ENCODE measurements around the gene PTPN6.
"Not testable (repeated sequence)": the region's sequence is repeated elsewhere in the genome, so short reads cannot be mapped to it uniquely, and the experiment has no call there.

PTPN6 gene

DNA sequence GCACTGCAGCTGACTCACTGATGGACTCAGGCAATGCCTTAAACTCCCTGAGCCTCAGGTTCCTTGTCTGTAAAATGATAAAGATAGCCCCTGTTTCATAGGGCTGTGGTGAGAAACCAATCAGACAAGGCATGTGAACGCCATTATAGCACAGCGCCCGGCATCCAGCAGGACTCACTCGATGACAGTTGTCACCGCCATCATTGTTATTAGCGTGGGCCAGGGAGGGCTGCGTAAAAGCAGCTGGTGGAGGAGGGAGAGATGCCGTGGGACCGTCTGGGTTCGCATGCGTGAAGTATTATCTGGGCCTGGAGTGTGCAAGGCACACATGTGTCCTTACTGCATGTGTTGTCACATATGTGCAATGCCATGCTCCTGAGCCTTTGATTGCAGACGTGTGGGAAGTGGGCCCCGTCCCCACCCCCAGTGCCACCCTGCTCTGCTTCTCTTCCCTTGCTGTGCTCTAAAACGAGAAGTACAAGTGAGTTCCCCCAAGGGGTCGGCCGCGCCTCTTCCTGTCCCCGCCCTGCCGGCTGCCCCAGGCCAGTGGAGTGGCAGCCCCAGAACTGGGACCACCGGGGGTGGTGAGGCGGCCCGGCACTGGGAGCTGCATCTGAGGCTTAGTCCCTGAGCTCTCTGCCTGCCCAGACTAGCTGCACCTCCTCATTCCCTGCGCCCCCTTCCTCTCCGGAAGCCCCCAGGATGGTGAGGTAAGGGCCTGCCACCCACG, at the start of gene PTPN6:
PTPN6 (plus strand) TSS at position 546 of the 730 bp plus-strand sequence; CDS start at position 703, 157 bp downstream.
- no peak for DNase-seq (ENCODE audit: low read depth in 1 of 2, low spot score in 1 of 2)

DNA sequence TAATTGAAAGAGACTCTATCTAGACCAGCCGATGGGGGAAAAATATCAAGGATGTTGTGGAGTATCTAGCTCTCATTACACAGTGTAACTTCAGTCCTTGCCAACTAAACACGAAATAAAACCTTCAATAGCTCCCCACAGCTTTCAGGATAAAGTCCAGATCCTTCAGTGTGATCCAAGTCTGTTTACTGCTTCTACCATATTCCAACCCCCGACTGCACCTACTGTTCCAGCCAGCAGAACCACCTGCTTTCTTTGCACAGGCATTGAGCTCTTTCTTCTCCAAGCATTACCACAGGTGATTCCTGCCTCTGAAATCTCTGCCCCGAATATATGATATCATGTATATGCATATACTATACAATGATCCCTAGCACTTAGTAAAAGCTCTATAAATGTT, 48.7 kb upstream of the PTPN6 start:
- DNase-seq (ENCODE audit: low read depth in 1 of 2, low spot score in 1 of 2), result no peak

DNA sequence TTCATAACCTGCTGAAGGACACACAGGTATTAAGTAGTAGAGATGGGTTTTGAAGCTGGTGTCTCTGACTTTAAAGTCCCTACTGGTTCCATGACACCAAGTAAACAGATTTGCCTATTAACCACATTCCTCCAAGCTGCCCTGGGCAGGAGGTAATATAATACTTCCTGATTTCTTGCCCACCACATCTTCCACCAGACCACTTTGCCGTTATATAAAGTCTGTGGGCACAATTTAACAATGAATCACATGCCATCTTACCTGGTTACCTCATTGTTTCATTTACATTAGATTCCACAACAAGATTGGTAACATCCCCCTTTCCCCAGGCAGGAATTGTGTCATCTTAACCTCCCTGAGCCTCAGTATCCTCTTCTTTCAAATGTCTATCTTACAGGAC, 47.4 kb upstream of the PTPN6 start:
- DNase-seq (ENCODE audit: low read depth in 1 of 2, low spot score in 1 of 2), result no peak

DNA sequence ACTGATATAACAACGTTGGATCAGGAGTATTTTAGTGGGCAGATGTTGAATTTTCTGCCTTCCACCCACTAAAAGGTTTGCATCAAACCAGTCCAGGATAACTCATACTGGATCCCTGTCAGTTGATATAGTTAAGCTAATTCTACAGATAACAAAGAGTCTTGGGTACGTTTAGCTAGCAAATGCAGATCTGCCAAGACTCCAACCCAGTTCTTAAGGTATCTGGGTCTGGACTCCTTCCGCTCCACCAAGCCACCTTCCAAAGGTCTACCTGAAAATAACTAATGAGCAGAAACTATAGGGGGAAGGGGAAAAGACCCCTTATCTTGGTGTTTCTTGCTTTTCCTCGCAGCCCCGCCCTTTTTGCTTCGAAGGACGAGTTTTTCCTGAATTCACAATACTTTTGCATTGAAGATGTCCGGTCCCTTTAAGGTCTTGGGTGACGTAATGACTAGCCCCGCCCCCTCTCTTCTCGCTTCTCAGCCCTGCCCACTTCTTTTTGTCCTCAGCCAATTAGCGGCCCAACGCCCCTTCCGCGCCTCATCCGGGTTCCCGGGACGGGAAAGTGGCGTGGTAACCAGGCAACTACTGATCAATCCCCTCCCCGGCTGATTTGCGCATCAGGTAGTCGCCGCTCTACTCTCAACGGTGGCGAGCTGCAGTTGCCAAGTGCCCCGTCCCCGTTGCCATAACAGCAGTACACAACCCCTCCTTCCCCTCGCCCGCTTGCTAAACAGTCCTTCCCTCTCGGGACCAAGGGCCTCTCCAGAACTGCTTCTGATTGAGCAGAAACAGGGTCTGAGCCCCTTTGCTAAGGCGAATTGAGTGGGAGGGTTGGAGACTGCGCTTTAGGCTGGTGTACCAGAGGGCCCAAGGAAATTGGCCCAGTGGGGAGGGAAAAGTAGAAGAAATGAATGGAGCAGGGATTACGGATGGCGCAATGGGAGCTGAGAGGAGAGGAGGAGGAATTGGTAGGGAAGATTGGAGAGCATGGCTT, 46.6 kb upstream of the PTPN6 start, which contains the start of gene LRRC23:
LRRC23 (plus strand) TSS at position 543 of the 997 bp plus-strand sequence. CDS start 812 bp downstream, outside the sequence.
- peak; percentile 91 to 98 for DNase-seq (ENCODE audit: low read depth in 1 of 2, low spot score in 1 of 2)

DNA sequence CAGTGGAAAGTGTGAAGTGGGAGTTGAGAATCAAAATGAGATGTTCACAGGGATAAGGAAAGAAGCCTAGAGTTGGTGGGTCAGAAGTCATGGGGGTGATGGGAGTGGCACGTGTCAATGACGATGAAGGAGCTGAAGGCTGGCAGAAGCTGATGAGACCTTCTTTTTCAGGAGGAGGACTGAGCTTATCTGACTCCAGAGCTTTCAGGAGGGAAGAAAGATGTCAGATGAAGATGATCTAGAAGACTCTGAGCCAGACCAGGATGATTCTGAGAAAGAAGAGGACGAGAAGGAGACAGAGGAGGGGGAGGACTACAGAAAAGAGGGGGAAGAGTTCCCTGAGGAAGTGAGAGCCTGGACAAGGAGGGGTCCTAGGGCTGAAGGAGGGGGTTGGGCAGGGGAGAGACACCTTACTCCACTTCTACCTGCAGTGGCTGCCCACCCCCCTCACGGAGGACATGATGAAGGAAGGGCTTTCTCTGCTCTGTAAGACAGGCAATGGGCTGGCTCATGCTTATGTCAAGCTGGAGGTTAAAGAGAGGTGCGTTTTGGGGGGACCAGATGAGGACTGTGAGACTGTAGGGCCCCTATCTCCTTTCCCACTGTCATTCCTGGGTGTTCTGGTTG, 45.6 kb upstream of the PTPN6 start:
- DNase-seq (ENCODE audit: low read depth in 1 of 2, low spot score in 1 of 2), result no peak

DNA sequence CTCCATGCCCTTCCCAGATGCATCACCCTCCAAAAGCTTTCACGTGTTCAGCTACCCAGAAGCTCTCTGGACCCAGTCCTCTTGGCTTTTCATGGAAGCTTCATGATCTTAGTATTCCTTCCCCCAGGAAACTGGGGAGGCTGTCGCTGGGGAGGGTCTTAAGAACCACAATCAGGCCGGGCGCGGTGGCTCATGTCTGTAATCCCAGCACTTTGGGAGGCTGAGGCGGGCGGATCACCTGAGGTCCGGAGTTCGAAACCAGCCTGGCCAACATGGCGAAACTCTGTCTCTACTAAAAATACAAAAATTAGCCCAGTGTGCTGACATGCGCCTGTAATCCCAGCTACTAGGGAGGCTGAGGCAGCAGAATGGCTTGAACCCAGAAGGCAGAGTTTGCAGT, 43.0 kb upstream of the PTPN6 start:
- DNase-seq (ENCODE audit: low read depth in 1 of 2, low spot score in 1 of 2), result not testable (repeated sequence)

DNA sequence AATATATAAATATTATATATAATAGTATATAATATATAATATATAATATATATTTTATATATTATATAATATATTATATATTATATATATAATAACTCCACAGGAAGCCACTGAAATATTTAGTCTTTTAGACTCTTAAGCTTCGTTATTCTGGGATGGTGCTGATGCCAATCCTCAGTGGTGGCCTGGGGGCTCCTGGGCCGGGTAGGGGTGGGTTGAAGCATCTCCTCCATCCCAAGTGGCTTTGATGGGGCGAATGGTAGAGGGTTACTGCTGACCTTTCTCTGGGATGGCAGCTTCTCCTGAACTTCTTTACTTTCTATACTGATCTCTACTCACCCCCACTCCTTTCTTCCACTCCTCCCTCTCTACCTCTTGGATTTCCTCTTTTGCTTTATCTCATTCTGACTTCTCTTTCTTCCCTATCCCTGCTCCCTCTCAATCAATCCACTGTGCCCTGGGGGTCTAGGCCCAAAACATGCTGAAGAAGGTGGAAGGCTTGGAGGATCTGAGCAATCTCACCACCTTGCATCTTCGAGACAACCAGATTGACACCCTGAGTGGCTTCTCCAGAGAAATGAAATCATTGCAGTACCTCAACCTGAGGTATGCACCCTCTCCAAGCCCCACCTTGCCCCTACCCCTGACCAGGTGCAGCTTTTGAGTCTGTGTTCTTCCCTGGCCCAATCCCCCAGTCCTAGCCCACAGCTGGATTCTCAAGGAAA, 41.6 kb upstream of the PTPN6 start:
- no peak for DNase-seq (ENCODE audit: low read depth in 1 of 2, low spot score in 1 of 2)

DNA sequence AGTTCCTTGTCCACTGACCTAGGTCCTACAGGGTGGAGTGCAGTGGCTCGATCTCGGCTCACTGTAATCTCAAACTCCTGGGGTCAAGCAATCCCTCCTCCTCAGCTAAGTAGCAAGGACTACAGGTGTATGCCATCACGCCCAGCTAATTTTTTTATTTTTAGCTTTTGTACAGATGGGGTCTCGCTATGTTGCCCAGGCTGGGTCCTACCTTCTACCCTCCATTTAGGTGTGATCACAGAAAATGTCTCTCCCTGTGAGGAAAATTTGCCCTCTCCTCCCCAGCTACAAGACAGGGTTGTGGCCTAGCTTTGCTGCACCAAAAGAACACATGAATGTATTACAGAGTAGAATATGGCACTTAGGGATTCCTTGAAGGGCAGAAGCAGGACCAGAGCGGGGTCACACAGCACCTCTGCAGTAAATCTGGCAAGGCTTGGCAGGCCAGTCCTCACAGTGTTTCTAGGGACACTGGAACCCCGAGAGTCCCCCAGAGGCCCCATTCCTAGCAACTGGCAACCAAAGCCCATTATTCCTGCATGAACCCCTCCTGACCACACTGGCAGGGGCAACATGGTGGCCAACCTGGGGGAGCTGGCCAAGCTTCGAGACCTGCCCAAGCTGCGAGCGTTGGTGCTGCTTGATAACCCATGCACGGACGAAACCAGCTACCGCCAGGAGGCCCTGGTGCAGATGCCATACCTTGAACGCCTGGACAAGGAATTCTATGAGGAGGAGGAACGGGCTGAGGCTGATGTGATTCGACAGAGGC, 38.8 kb upstream of the PTPN6 start:
- no peak for DNase-seq (ENCODE audit: low read depth in 1 of 2, low spot score in 1 of 2)

DNA sequence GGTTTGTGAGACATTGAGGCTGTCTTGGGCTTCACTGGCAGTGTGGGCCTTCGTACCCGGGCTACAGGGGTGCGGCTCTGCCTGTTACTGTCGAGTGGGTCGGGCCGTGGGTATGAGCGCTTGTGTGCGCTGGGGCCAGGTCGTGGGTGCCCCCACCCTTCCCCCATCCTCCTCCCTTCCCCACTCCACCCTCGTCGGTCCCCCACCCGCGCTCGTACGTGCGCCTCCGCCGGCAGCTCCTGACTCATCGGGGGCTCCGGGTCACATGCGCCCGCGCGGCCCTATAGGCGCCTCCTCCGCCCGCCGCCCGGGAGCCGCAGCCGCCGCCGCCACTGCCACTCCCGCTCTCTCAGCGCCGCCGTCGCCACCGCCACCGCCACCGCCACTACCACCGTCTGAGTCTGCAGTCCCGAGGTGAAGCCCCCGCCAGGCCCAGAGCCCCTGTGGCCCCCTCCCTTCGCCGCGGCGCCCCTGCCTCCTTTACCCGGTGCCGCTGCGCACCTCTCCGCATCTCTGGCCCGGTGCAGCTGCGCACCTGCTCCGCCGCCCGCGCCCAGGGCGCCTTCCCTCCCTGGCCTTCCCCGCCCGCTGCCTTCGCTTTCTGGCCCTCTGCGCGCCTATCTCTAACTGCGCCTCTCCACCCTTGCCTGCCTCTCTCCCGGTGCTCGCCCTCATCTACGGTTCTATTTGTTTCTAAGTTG, 36.8 kb upstream of the PTPN6 start, which contains the start of gene ENO2:
ENO2 (plus strand) TSS at position 335 of the 701 bp plus-strand sequence. CDS start 1,253 bp downstream, outside the sequence.
- peak; percentile 61 to 72 for DNase-seq (ENCODE audit: low read depth in 1 of 2, low spot score in 1 of 2)

DNA sequence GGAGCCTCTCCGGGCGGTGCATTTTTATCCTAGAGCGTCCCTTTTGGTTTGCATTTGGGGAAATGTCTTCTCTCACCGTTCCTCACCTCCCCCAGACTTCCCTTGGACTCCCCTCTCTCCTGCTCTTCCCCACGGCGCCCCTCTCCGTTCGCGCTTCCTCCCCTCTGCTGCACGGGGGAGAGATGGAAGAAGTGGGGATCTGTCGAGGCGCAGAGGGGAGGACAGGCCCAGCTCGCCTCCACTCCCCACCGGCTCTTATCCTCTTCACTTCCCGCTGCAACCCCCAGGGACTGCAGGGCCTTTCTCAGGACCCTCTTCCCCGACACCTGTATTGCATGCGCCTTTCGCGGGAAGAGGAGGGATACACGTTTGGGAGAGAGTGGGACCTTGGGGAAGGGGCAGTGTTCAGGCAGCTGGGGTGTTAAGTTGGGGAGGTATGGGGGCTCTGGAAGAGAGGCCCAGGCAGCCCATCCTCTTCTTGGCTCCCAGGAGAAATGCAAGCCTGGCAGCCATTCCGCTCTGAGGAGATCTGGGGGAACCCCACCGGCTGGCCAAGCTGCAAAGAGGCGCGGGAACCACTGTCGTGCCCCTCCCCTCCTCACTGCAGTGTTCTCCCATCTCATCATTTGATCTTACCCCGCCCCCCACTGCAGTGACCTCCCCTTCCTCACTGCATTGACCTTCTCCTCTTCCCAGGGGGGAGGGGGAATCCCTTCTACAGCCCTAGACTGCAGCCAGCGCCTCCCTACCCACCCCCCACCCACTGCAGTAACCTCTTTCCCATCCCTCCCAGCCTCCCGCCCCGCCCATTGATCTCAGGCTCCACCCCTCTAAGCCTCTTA, 36.0 kb upstream of the PTPN6 start:
- no peak for DNase-seq (ENCODE audit: low read depth in 1 of 2, low spot score in 1 of 2)

DNA sequence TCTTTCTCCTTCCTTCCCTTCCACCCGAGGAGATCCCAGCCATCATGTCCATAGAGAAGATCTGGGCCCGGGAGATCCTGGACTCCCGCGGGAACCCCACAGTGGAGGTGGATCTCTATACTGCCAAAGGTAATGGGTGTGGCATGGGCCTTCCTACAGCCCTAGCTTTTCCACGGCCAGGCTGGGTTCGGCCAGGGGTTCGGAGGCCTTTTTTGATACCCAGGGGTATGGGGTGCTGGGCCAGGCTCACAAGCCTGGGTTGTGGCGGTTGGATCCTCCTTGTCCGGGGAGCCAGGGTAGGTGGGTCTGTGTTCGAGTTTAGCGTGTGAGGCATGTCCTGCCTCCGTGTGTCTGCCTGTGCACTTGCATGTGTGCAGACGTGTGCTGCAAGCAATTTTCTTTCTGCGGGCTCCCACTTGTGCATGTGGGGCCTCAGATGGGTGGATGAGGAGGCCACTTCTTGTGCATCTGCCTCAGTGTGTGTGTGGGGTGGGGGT, 35.3 kb upstream of the PTPN6 start:
- DNase-seq (ENCODE audit: low read depth in 1 of 2, low spot score in 1 of 2), result no peak

DNA sequence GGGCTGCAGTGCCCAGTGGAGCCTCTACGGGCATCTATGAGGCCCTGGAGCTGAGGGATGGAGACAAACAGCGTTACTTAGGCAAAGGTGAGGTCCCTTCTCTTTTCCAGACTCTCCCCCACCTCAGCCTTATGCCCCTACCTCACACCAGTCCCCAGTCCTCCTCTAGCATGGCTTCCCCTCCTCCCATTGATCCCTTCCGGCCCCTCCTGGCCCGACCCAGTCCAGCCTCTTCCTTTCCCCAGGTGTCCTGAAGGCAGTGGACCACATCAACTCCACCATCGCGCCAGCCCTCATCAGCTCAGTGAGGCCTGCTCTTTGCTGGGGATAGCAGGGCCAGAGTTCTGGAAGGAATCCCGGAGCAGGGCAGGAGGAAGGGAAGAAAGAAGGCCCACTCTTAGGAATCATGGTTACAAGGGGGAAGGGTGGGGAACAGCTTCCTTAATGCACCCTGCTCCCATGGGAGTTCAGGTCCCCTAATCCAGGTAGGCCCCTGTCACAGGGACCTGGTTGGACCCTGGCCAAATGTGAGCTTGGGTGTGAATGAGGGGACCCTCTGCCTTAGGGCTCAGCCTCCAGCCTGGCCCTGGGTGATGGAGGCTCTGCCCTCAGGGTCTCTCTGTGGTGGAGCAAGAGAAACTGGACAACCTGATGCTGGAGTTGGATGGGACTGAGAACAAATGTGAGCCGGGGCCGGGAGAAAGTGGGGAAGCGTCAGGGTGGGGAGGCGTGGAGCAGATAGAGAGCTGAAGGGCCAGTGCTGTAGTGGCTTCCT, 34.5 kb upstream of the PTPN6 start:
- no peak for DNase-seq (ENCODE audit: low read depth in 1 of 2, low spot score in 1 of 2)

DNA sequence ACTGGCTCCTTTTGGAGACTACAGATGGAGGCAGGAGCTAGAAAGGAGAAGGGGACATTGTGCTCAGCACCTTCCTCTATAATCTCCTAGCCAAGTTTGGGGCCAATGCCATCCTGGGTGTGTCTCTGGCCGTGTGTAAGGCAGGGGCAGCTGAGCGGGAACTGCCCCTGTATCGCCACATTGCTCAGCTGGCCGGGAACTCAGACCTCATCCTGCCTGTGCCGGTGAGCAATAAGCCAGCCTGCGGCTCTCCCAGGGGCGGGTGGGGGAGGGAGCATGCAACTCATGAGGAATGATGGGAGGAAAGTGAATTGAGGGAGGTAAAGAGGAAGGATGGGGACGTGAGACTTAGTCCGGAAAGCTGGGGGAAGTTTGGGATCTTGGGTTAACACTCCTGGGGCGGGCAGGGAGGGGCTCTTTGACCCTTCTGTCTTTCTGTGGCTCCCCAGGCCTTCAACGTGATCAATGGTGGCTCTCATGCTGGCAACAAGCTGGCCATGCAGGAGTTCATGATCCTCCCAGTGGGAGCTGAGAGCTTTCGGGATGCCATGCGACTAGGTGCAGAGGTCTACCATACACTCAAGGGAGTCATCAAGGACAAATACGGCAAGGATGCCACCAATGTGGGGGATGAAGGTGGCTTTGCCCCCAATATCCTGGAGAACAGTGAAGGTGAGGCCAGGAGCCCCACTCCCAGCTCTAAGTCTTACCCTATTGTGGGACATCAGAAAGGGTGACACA, 33.5 kb upstream of the PTPN6 start:
- DNase-seq (ENCODE audit: low read depth in 1 of 2, low spot score in 1 of 2), result no peak

DNA sequence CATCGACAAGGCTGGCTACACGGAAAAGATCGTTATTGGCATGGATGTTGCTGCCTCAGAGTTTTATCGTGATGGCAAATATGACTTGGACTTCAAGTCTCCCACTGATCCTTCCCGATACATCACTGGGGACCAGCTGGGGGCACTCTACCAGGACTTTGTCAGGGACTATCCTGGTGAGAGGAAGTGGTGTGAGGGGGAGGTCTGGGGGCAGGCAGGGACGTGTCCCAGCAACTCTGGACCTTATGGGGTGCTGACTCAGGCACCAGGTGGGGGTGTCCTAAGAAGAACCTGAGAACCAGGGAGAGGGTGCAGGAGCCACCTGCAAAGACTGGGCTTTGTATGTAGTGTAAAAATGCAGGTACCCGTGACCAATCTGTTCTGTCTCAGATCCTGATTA, 31.6 kb upstream of the PTPN6 start:
- DNase-seq (ENCODE audit: low read depth in 1 of 2, low spot score in 1 of 2), result no peak

DNA sequence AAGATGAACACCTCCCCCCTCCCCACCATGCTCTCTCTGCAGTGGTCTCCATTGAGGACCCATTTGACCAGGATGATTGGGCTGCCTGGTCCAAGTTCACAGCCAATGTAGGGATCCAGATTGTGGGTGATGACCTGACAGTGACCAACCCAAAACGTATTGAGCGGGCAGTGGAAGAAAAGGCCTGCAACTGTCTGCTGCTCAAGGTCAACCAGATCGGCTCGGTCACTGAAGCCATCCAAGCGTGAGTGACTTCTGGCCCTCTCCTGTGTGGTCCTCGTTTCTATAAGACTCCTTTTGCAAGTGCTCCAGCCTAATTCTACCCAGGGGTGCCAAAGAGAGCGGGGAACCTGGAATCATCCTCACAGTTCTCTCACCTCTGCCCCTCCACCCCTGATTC, 29.6 kb upstream of the PTPN6 start:
- no peak for DNase-seq (ENCODE audit: low read depth in 1 of 2, low spot score in 1 of 2)

DNA sequence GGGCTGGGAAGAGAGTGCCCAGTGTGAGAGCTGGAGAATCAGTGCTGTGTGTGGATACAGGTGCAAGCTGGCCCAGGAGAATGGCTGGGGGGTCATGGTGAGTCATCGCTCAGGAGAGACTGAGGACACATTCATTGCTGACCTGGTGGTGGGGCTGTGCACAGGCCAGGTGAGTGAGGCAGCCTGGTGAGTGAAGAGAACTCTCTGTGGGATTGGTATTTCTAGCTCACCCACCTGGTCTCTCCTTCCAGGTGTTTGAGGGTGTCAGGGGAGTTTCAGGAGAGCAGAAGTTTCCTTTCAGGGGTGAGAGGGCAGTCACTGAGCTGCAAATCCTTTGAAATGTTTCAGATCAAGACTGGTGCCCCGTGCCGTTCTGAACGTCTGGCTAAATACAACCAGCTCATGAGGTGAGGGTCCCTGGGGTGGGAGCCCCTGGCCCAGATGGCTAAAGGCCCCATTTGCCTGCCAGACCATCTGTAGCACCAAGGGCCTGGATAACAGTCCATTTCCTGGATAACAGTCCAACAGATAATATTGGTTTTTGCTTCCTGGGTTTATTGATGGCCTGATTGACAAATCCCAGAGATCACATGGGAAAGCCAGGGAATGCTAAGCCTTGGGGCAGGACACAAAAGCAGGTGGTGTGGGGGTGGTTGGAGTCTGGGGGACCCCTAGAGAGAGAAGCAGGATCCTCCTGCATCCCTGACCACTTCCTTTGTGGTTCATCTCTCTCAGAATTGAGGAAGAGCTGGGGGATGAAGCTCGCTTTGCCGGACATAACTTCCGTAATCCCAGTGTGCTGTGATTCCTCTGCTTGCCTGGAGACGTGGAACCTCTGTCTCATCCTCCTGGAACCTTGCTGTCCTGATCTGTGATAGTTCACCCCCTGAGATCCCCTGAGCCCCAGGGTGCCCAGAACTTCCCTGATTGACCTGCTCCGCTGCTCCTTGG, 28.9 kb upstream of the PTPN6 start:
- DNase-seq (ENCODE audit: low read depth in 1 of 2, low spot score in 1 of 2), result no peak
